ENCODE data around the gene TBC1D17. TPM values are rescaled to one million over a fixed set of nuclear protein-coding genes. Genes with fewer than 3 reads are reported as not detected.
A peak's percentile ranks its signal among the peaks of the same experiment; 100 is the strongest.

Gene TBC1D17
- total and polyA plus RNA-seq, 2 of the 13 experiments (the other 11 are each of a cell fraction or from before 2014, with no cell fraction given) = 9.7 to 16.9 TPM

GRCh38 chr19:49877020-49877878 lies at the start of gene TBC1D17, which contains the start of gene AKT1S1 (continued):
- TF ChIP-seq ZNF687 (CRISPR knock-in tag; IDR thresholded peaks at IDR 0.05) (peak; percentile 56), TRIM24 (CRISPR knock-in tag; IDR thresholded peaks at IDR 0.05) (no peak), NFAT5 (CRISPR knock-in tag; IDR thresholded peaks at IDR 0.05) (no peak), UBTF (CRISPR knock-in tag; IDR thresholded peaks at IDR 0.05) (no peak), ZNF3 (CRISPR knock-in tag; IDR thresholded peaks at IDR 0.05) (no peak), ATF6 (CRISPR knock-in tag; conservative IDR thresholded peaks at IDR 0.05) (peak; percentile 26; the same call in 1 of the 2 replicates), BRF2 (CRISPR knock-in tag; IDR thresholded peaks at IDR 0.05) (no peak), ATF7 (IDR thresholded peaks at IDR 0.05) (peak; percentile 83), ATF7 (CRISPR knock-in tag; IDR thresholded peaks at IDR 0.05) (no peak), ZNF335 (CRISPR knock-in tag; IDR thresholded peaks at IDR 0.05) (0 out of 2 replicates have a peak, but pooled peaks have one; percentile 4), MAZ (IDR thresholded peaks at IDR 0.05; ENCODE audit: borderline replicate concordance, low read depth, low read length) (no peak), MAZ (CRISPR knock-in tag; IDR thresholded peaks at IDR 0.05; ENCODE audit: low read depth) (no peak; the same call in 1 of the 2 replicates)
